Heart left ventricle (tissue), 16 donors: ENCODE measurements around the gene PPM1G. TPM values are rescaled to one million over a fixed set of nuclear protein-coding genes. Genes with fewer than 3 reads are reported as not detected.

ENCODE experiments used
- ATAC-seq, 4 donors: fragments of 200-7000 bp; cut with Tn5 transposase; one replicate each; pipeline ENCODE4 v1.9.1; 2020 to 2022; ENCODE audit warnings: moderate library complexity in 4 of 4, mild to moderate bottlenecking in 3 of 4, moderate number of reproducible peaks in 1 of 4
- DNase-seq, 5 donors: peaks; one replicate each; pipeline ENCODE4 v3.0.0-alpha.2; 2020
- H3K27ac ChIP-seq, 12 donors: fragments of 200-600 bp; sonication (generic) in 4 of 12; one replicate each; pipeline versions ENCODE4 v1.5.0 to v1.8.0; 2016 to 2022; ENCODE audit warnings: mild to moderate bottlenecking in 2 of 12
- H3K27me3 ChIP-seq, 9 donors: fragments of 200-600 bp; sonication (generic) in 2 of 9; one replicate each; pipeline versions ENCODE4 v1.5.1 to v1.8.0; 2016 to 2022; ENCODE audit warnings: mild to moderate bottlenecking in 3 of 9
- H3K36me3 ChIP-seq, 9 donors: fragments of 200-600 bp; sonication (generic) in 2 of 9; one replicate each; pipeline versions ENCODE4 v1.5.0 to v1.8.0; 2018 to 2022; ENCODE audit warnings: mild to moderate bottlenecking in 2 of 9
- H3K4me1 ChIP-seq, 12 donors: fragments of 200-600 bp; sonication (generic) in 4 of 12; one replicate each; pipeline versions ENCODE4 v1.5.0 to v1.8.0; 2016 to 2022; ENCODE audit warnings: mild to moderate bottlenecking in 3 of 12
- H3K4me3 ChIP-seq, 12 donors: fragments of 200-600 bp; sonication (generic) in 4 of 12; one replicate each; pipeline versions ENCODE4 v1.5.0 to v1.8.0; 2017 to 2022; ENCODE audit warnings: mild to moderate bottlenecking in 9 of 12, moderate library complexity in 4 of 12
- H3K9me3 ChIP-seq, 12 donors: fragments of 200-600 bp; sonication (generic) in 4 of 12; one replicate each; pipeline versions ENCODE4 v1.5.0 to v1.8.0; 2016 to 2022; ENCODE audit warnings: mild to moderate bottlenecking in 1 of 12
- POLR2A ChIP-seq, 2 donors: fragments of 450-650 bp; IDR thresholded peaks; one replicate each; pipeline ENCODE4 v1.6.1; 2017; ENCODE audit warnings: antibody characterized with exemption in 2 of 2, mild to moderate bottlenecking in 2 of 2, moderate library complexity in 2 of 2
- WGBS, 4 donors: extraction: QIAGEN DNeasy Blood & Tissue Kit in 2 of 4; methylation state at CpG; one replicate each; pipeline versions ENCODE4 v1.1.5 to v1.1.7; 2013 to 2018; 5-methylcytosine and 5-hydroxymethylcytosine counted together
- intact Hi-C, 10 donors: fragments of 100-400 bp; cut with DNase I; formaldehyde crosslinking; loops; one replicate each; pipeline versions ENCODE4 v1.11.1 to v1.14.2; 2022
- polyA plus RNA-seq, 2 donors: library from polyadenylated mRNA; stranded (reverse); fragments of 200-250 nt; gene quantifications; one replicate each; pipeline ENCODE4 v1.2.3, GENCODE V29; 2013
- total RNA-seq, 9 donors: library from RNA; depleted of rRNA in 2 of 9; stranded (reverse); fragments of >200 nt in 2 of 9; fragmentation: NEBNext Ultra II Directional in 3 of 9; extraction: Animal tissue kit (Norgen Biotek cat#: 25700) in 3 of 9; gene quantifications; one replicate each; pipeline versions ENCODE4 v1.1.0 to v1.2.4, GENCODE V29; 2016 to 2023
- TF ChIP-seq, protein P1 (sequence below), 12 donors: fragments of 200-600 bp; sonication (generic) in 4 of 12; IDR thresholded peaks; one replicate each; pipeline versions ENCODE4 v1.5.0 to v1.8.0; 2018 to 2022; ENCODE audit warnings: antibody characterized with exemption in 12 of 12, mild to moderate bottlenecking in 5 of 12
- donor health status: ischemic (EF 13 %, LVEDD 7.1; RV severe dilation, severe dysfunction).
- donor health status: healthy with polysubstance abuse.
- donor health status: DM: no; HTN: yes; CAD: no.
- donor health status: DM: no; HTN: no; CAD: no.
- donor health status: ischemic (EF 25% LVEDD 6.9; RV normal size, moderate dysfunction).
- donor health status: ischemic (EF 25% LVEDD 5.7; RV mildly dilated, moderate dysfunction).
- donor health status: healthy.
- donor health status: DM: yes; HTN: yes; CAD: no.
- donor health status: ischemic (EF 35%, LVEDD 5.7; RV mildly dilated, moderate dysfunction).
- donor health status: nonischemic (EF 11% LVEDD 7.7; RV severe dilation, severe dysfunction).
- donor health status: DM: yes; HTN: yes; CAD: no.
- donor health status: PGD.
- donor health status: ischemic (EF 29% LVEDD 5.4; RV normal size, mild dysfunction).
- donor health status: nonischemic (EF 23%, LVEDD 6.1; RV moderate dilation, normal function).

Gene PPM1G
- total and polyA plus RNA-seq, 11 donors = 31.2 to 87.2 (median 40.2) TPM

DNA sequence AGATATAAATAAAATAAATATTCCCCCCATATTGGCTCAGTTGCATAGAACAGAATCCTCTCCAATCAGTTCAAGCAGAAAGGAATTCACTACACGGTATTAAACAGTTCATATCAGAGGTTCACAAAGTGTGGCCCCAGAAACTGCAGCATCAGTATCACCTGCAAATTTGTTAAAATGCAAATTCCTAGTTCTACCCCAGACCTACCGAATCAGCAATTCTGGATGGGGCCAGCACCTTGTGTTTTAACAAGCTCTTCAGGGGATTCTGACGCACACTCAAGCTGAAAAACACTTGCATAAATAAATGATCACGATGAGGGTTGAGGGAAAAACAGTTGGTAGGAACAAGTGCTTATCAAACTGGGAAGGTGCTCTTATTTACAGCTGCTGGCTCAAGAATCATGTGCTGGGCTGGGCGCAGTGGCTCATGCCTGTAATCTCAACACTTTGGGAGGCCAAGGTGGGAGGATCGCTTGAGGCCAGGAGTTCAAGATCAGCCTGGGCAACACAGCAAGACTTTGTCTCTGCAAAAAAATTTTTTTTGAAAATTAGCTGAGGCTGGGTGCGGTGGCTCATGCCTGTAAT is 59.2 kb downstream of the PPM1G start:
- H3K36me3 ChIP-seq = peaks cover 0 to 17% (median 6%) of the 10 kb centered on the region in 9 donors
- peaks cover 2 to 32% (median 12%) of the 10 kb centered on the region in 12 donors for H3K4me1 ChIP-seq
- ATAC-seq (no peak), DNase-seq (no peak)
- H3K27ac ChIP-seq = no peak overlapping the region
- TF ChIP-seq, protein P1, sequence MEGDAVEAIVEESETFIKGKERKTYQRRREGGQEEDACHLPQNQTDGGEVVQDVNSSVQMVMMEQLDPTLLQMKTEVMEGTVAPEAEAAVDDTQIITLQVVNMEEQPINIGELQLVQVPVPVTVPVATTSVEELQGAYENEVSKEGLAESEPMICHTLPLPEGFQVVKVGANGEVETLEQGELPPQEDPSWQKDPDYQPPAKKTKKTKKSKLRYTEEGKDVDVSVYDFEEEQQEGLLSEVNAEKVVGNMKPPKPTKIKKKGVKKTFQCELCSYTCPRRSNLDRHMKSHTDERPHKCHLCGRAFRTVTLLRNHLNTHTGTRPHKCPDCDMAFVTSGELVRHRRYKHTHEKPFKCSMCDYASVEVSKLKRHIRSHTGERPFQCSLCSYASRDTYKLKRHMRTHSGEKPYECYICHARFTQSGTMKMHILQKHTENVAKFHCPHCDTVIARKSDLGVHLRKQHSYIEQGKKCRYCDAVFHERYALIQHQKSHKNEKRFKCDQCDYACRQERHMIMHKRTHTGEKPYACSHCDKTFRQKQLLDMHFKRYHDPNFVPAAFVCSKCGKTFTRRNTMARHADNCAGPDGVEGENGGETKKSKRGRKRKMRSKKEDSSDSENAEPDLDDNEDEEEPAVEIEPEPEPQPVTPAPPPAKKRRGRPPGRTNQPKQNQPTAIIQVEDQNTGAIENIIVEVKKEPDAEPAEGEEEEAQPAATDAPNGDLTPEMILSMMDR (IDR thresholded peaks at IDR 0.05) = no peak
- no peak for TF ChIP-seq POLR2A (IDR thresholded peaks at IDR 0.05)
- 80 to 90% (median 83%) methylated on average over 6 to 7 of the region's 7 CpGs for WGBS, 4 donors
- H3K9me3 ChIP-seq = no peaks in the 10 kb centered on the region
- intact Hi-C loops = no loop called here
- H3K4me3 ChIP-seq = no peak overlapping the region
- H3K27me3 ChIP-seq = no peaks in the 10 kb centered on the region

DNA sequence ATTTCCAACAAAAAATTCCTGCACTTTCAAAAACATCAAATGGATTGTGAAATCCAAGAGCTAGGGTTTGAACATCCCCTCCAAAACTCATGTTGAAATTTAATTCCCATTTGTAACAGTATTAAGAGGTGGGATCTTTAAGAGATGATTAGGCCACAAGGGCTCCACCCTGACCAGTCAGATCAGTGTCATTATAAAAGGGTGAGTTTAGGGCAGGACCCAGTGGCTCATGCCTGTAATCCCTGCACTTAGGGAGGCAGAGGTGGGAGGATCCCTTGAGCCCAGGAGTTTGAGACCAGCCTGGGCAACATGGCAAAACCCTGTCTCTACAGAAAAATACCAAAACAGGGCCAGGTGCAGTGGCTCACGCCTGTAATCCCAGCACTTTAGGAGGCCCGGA is 61.8 kb downstream of the PPM1G start:
- intact Hi-C loops = no loop called here

DNA sequence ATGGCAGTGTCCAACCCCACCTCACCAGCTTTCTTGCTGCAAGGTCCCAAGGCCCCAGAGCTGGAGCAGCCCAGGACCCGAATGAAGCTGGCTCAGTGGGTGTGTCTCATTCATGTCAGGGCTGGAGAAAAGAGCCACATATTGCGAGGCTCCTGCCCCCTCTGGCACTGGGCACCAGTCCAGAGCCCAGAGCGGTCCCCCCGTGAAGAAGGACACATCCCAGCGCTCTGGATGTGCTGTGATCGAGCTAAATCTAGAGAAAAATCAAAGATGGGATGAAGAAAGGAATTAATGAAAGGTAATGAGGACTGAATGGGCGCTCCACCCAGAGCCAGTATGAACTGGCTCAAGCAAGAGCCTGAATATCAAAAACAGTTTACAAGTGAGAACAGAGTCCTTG is 73.2 kb downstream of the PPM1G start:
- H3K9me3 ChIP-seq = no peaks in the 10 kb centered on the region
- H3K36me3 ChIP-seq = peaks cover 0 to 100% (median 99%) of the 10 kb centered on the region in 9 donors
- no peak overlapping the region for H3K27ac ChIP-seq
- ATAC-seq (peak in 1 of 4 donors; percentile 15), DNase-seq (no peak)
- intact Hi-C loops = no loop called here
- no peak overlapping the region for H3K4me3 ChIP-seq
- no peaks in the 10 kb centered on the region for H3K4me1 ChIP-seq
- TF ChIP-seq, protein P1 (IDR thresholded peaks at IDR 0.05) = no peak
- no peak for TF ChIP-seq POLR2A (IDR thresholded peaks at IDR 0.05)
- 92 to 97% (median 96%) methylated on average over 7 of the region's 7 CpGs for WGBS, 4 donors
- no peaks in the 10 kb centered on the region for H3K27me3 ChIP-seq

More for the DNA sequence above, 61.8 kb downstream of the PPM1G start:
- Histone ChIP-seq H3K27ac (no peak overlapping the region), H3K4me1 (peaks cover 0 to 7% (median 0%) of the 10 kb centered on the region in 12 donors), H3K4me3 (no peak overlapping the region), H3K27me3 (no peaks in the 10 kb centered on the region), H3K36me3 (peaks cover 0 to 26% (median 15%) of the 10 kb centered on the region in 9 donors), H3K9me3 (no peaks in the 10 kb centered on the region)
- no peak for DNase-seq
- TF ChIP-seq POLR2A (IDR thresholded peaks at IDR 0.05) = no peak
- TF ChIP-seq, protein P1 (IDR thresholded peaks at IDR 0.05) = no peak
- 81 to 97% (median 90%) methylated on average over 2 of the region's 2 CpGs for WGBS, 4 donors
- ATAC-seq = no peak

DNA sequence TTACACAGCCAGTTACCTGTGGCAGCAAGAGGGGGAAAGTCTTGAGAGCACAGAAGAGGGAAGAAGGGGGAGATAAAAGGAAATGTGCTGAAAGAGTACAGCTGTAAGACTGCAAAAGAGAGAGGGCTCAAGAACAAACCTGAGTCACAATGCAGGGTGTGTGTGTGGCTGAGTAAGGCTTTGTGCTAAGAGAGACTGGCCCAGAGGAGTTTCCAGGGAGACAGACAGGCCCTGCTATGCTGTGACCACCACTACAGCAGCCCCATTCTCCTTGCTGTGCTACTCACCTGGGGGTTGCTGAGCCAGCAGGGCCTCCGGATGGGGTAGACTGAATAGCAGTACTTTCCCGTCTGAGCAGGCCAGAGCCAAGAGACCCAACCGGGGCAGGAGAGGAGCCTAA is 74.1 kb downstream of the PPM1G start:
- TF ChIP-seq, protein P1 (IDR thresholded peaks at IDR 0.05) = no peak
- no peak overlapping the region for H3K27ac ChIP-seq
- DNase-seq (no peak), ATAC-seq (no peak)
- intact Hi-C loops = no loop called here
- H3K4me3 ChIP-seq = no peak overlapping the region
- WGBS, 4 donors = 91 to 96% (median 95%) methylated on average over 3 of the region's 3 CpGs
- H3K36me3 ChIP-seq = peaks cover 0 to 100% (median 99%) of the 10 kb centered on the region in 9 donors
- H3K4me1 ChIP-seq = no peaks in the 10 kb centered on the region
- H3K27me3 ChIP-seq = no peaks in the 10 kb centered on the region
- H3K9me3 ChIP-seq = no peaks in the 10 kb centered on the region

Other genes starting within 250 kb of the PPM1G start
- 100 to 1,000 TPM in 8 of 9 donors, 10 to 100 TPM in 1; 96.9 to 210 (median 144) TPM for gene ATRAID, start 197.6 kb downstream of the PPM1G start, total RNA-seq
- gene ATRAID, start 197.6 kb downstream of the PPM1G start, polyA plus RNA-seq = 100 to 1,000 TPM; 126 to 195 TPM
- 10 to 100 TPM in 5 of 9 donors, 1 to 10 TPM in 4; 6.3 to 16.7 (median 10.3) TPM for gene SLC5A6, start 197.3 kb downstream of the PPM1G start, total RNA-seq
- 10 to 100 TPM in 1 of 2 donors, 1 to 10 TPM in 1; 6.7 to 37.7 TPM for gene SLC5A6, start 197.3 kb downstream of the PPM1G start, polyA plus RNA-seq
- gene CAD, start 192.2 kb downstream of the PPM1G start, total RNA-seq = 10 to 100 TPM in 2 of 9 donors, 1 to 10 TPM in 7; 5.0 to 14.2 (median 6.7) TPM
- 1 to 10 TPM; 3.2 to 9.3 TPM for gene CAD, start 192.2 kb downstream of the PPM1G start, polyA plus RNA-seq
- gene SLC30A3, start 146.5 kb downstream of the PPM1G start, total RNA-seq = 10 to 100 TPM in 2 of 9 donors, 1 to 10 TPM in 7; 5.0 to 18.1 (median 9.0) TPM
- gene SLC30A3, start 146.5 kb downstream of the PPM1G start, polyA plus RNA-seq = 1 to 10 TPM; 5.6 to 9.2 TPM
- 1 to 10 TPM in 5 of 9 donors, under 1 TPM in 4; 0.36 to 3.3 (median 1.2) TPM for gene DNAJC5G, start 134.2 kb downstream of the PPM1G start, total RNA-seq
- gene DNAJC5G, start 134.2 kb downstream of the PPM1G start, polyA plus RNA-seq = 1 to 10 TPM in 1 of 2 donors, under 1 TPM in 1; 0.11 to 1.8 TPM
- 100 to 1,000 TPM; 175 to 329 (median 241) TPM for gene TRIM54, start 127.2 kb downstream of the PPM1G start, total RNA-seq
- 100 to 1,000 TPM; 128 to 324 TPM for gene TRIM54, start 127.2 kb downstream of the PPM1G start, polyA plus RNA-seq
- 1 to 10 TPM in 6 of 9 donors, under 1 TPM in 3; 0.60 to 2.5 (median 1.1) TPM for gene UCN, start 101.1 kb downstream of the PPM1G start, total RNA-seq
- 1 to 10 TPM; 1.3 to 1.4 TPM for gene UCN, start 101.1 kb downstream of the PPM1G start, polyA plus RNA-seq
- gene MPV17, start 86.5 kb downstream of the PPM1G start, total RNA-seq = 100 to 1,000 TPM in 1 of 9 donors, 10 to 100 TPM in 8; 48.8 to 103 (median 65.7) TPM
- gene MPV17, start 86.5 kb downstream of the PPM1G start, polyA plus RNA-seq = 100 to 1,000 TPM in 1 of 2 donors, 10 to 100 TPM in 1; 69.3 to 134 TPM
- 10 to 100 TPM; 19.9 to 42.6 (median 28.3) TPM for gene GTF3C2, start 52.8 kb downstream of the PPM1G start, total RNA-seq
- gene GTF3C2, start 52.8 kb downstream of the PPM1G start, polyA plus RNA-seq = 10 to 100 TPM; 17.8 to 21.9 TPM
- 10 to 100 TPM; 28.5 to 59.3 (median 37.0) TPM for gene EIF2B4, start 39.3 kb downstream of the PPM1G start, total RNA-seq
- 10 to 100 TPM; 40.2 to 69.0 TPM for gene EIF2B4, start 39.3 kb downstream of the PPM1G start, polyA plus RNA-seq
- 10 to 100 TPM; 59.4 to 90.7 (median 77.2) TPM for gene SNX17, start 39.0 kb downstream of the PPM1G start, total RNA-seq
- gene SNX17, start 39.0 kb downstream of the PPM1G start, polyA plus RNA-seq = 100 to 1,000 TPM in 1 of 2 donors, 10 to 100 TPM in 1; 39.2 to 106 TPM
- gene ZNF513, start 28.9 kb downstream of the PPM1G start, total RNA-seq = 10 to 100 TPM in 1 of 9 donors, 1 to 10 TPM in 8; 2.8 to 10.4 (median 7.1) TPM
- 10 to 100 TPM in 1 of 2 donors, 1 to 10 TPM in 1; 8.7 to 11.8 TPM for gene ZNF513, start 28.9 kb downstream of the PPM1G start, polyA plus RNA-seq
- 10 to 100 TPM; 43.5 to 78.6 (median 62.8) TPM for gene NRBP1, start 19.0 kb upstream of the PPM1G start, total RNA-seq
- 100 to 1,000 TPM in 1 of 2 donors, 10 to 100 TPM in 1; 27.8 to 114 TPM for gene NRBP1, start 19.0 kb upstream of the PPM1G start, polyA plus RNA-seq
- gene KRTCAP3, start 32.8 kb upstream of the PPM1G start, total RNA-seq = 1 to 10 TPM in 1 of 9 donors, under 1 TPM in 2, not detected in 6; 0.50 to 1.7 (median 0.61) TPM
- under 1 TPM in 1 of 2 donors, not detected in 1; 0.65 TPM for gene KRTCAP3, start 32.8 kb upstream of the PPM1G start, polyA plus RNA-seq
- 10 to 100 TPM; 13.6 to 25.7 (median 17.4) TPM for gene IFT172, start 80.2 kb upstream of the PPM1G start, total RNA-seq
- gene IFT172, start 80.2 kb upstream of the PPM1G start, polyA plus RNA-seq = 10 to 100 TPM; 11.9 to 27.2 TPM
- gene FNDC4, start 85.6 kb upstream of the PPM1G start, total RNA-seq = 1 to 10 TPM; 1.0 to 4.7 (median 3.1) TPM
- gene FNDC4, start 85.6 kb upstream of the PPM1G start, polyA plus RNA-seq = 10 to 100 TPM in 1 of 2 donors, 1 to 10 TPM in 1; 2.0 to 10.5 TPM
- 1 to 10 TPM in 1 of 9 donors, under 1 TPM in 3, not detected in 5; 0.28 to 1.1 (median 0.38) TPM for gene GCKR, start 87.2 kb upstream of the PPM1G start, total RNA-seq
- 1 to 10 TPM in 1 of 2 donors, under 1 TPM in 1; 0.23 to 1.7 TPM for gene GCKR, start 87.2 kb upstream of the PPM1G start, polyA plus RNA-seq
- 10 to 100 TPM; 13.2 to 31.8 (median 20.1) TPM for gene ZNF512, start 173.5 kb upstream of the PPM1G start, total RNA-seq
- 10 to 100 TPM in 1 of 2 donors, 1 to 10 TPM in 1; 8.4 to 15.8 TPM for gene ZNF512, start 173.5 kb upstream of the PPM1G start, polyA plus RNA-seq
- gene CCDC121, start 219.4 kb upstream of the PPM1G start, total RNA-seq = 1 to 10 TPM; 3.9 to 7.7 (median 5.8) TPM
- 1 to 10 TPM; 2.5 to 3.5 TPM for gene CCDC121, start 219.4 kb upstream of the PPM1G start, polyA plus RNA-seq
- gene GPN1, start 219.5 kb upstream of the PPM1G start, total RNA-seq = 10 to 100 TPM; 14.4 to 22.3 (median 19.4) TPM
- gene GPN1, start 219.5 kb upstream of the PPM1G start, polyA plus RNA-seq = 10 to 100 TPM; 10.1 to 35.9 TPM